Measurements from ENCODE around the gene SLC37A2. TPM values are rescaled to one million over a fixed set of nuclear protein-coding genes. Genes with fewer than 3 reads are reported as not detected.

Gene SLC37A2
- total and polyA plus RNA-seq, 2 experiments from 2014 or later: 1.7 to 2.6 TPM

GRCh38 chr11:125093502-125093901 lies 30.4 kb downstream of the SLC37A2 start:
- TF ChIP-seq EZH2phosphoT487 (IDR thresholded peaks at IDR 0.05; ENCODE audit: insufficient read depth, low read depth): no peak
- no peak for TF ChIP-seq EZH2 (IDR thresholded peaks at IDR 0.05; ENCODE audit: insufficient read depth, poor library complexity, severe bottlenecking)
- no peak for DNase-seq
- Histone ChIP-seq H3K27ac (no peak overlapping the region), H3F3A (ENCODE audit: insufficient read depth) (no peaks in the 10 kb centered on the region), H3K4me2 (ENCODE audit: unreplicated experiment) (no peak overlapping the region), H2AFZ (no peak overlapping the region), H3K4me3 (no peak overlapping the region), H4K20me1 (ENCODE audit: insufficient read depth) (no peaks in the 10 kb centered on the region), H3K9me2 (ENCODE audit: insufficient read depth) (no peaks in the 10 kb centered on the region), H3K9me3 (ENCODE audit: low read depth) (no peaks in the 10 kb centered on the region), H3K27me3 (replicated peaks; ENCODE audit: insufficient read depth) (no peaks in the 10 kb centered on the region), H3K4me1 (ENCODE audit: insufficient read depth) (peaks cover 16% of the 10 kb centered on the region), H3K79me2 (ENCODE audit: insufficient read depth) (no peaks in the 10 kb centered on the region), H3K36me3 (ENCODE audit: low read depth) (0 out of 2 replicates have a peak, but pooled peaks cover 5% of the 10 kb centered on the region), H3K9ac (no peak overlapping the region)
- 67 to 72% methylated on average over 4 of the region's 4 CpGs for WGBS, 2 experiments (ENCODE audit: low coverage in 1 of 2, low lambda C conversion rate in 2 of 2, missing lambda C conversion rate in 2 of 2)
- in situ Hi-C loops (cut with MboI): no loop called here

- H3K4me1 ChIP-seq (ENCODE audit: insufficient read depth): peaks cover 16% of the 10 kb centered on the region
- no peak overlapping the region for H3K27ac ChIP-seq
- H2AFZ ChIP-seq: no peak overlapping the region
- no peak overlapping the region for H3K4me3 ChIP-seq
- no peaks in the 10 kb centered on the region for H3K79me2 ChIP-seq (ENCODE audit: insufficient read depth)
- TF ChIP-seq EZH2phosphoT487 (IDR thresholded peaks at IDR 0.05; ENCODE audit: insufficient read depth, low read depth) (no peak), EZH2 (IDR thresholded peaks at IDR 0.05; ENCODE audit: insufficient read depth, poor library complexity, severe bottlenecking) (no peak)
- no peaks in the 10 kb centered on the region for H3K27me3 ChIP-seq (replicated peaks; ENCODE audit: insufficient read depth)
- WGBS, 2 experiments (ENCODE audit: low coverage in 1 of 2, low lambda C conversion rate in 2 of 2, missing lambda C conversion rate in 2 of 2): 76 to 78% methylated on average over 2 of the region's 2 CpGs
- DNase-seq: no peak
- H4K20me1 ChIP-seq (ENCODE audit: insufficient read depth): no peaks in the 10 kb centered on the region
- no peaks in the 10 kb centered on the region for H3K9me2 ChIP-seq (ENCODE audit: insufficient read depth)
- H3K36me3 ChIP-seq (ENCODE audit: low read depth): 0 out of 2 replicates have a peak, but pooled peaks cover 5% of the 10 kb centered on the region
- no peak overlapping the region for H3K4me2 ChIP-seq (ENCODE audit: unreplicated experiment)
- in situ Hi-C loops (cut with MboI): no loop called here
- no peak overlapping the region for H3K9ac ChIP-seq
- no peaks in the 10 kb centered on the region for H3K9me3 ChIP-seq (ENCODE audit: low read depth)
- H3F3A ChIP-seq (ENCODE audit: insufficient read depth): no peaks in the 10 kb centered on the region
Measured at GRCh38 chr11:125094731-125095130, 31.6 kb downstream of the SLC37A2 start.

- Histone ChIP-seq H3K27ac (no peak overlapping the region), H3K9ac (no peak overlapping the region), H3K9me2 (ENCODE audit: insufficient read depth) (no peaks in the 10 kb centered on the region), H2AFZ (no peak overlapping the region), H3K79me2 (ENCODE audit: insufficient read depth) (0 out of 2 replicates have a peak, but pooled peaks cover 3% of the 10 kb centered on the region), H4K20me1 (ENCODE audit: insufficient read depth) (no peaks in the 10 kb centered on the region), H3K4me3 (no peak overlapping the region), H3K36me3 (ENCODE audit: low read depth) (0 out of 2 replicates have a peak, but pooled peaks cover 5% of the 10 kb centered on the region), H3K27me3 (replicated peaks; ENCODE audit: insufficient read depth) (no peaks in the 10 kb centered on the region), H3K4me1 (ENCODE audit: insufficient read depth) (no peaks in the 10 kb centered on the region), H3K4me2 (ENCODE audit: unreplicated experiment) (no peak overlapping the region), H3K9me3 (ENCODE audit: low read depth) (no peaks in the 10 kb centered on the region), H3F3A (ENCODE audit: insufficient read depth) (no peaks in the 10 kb centered on the region)
- WGBS, 2 experiments (ENCODE audit: low coverage in 1 of 2, low lambda C conversion rate in 2 of 2, missing lambda C conversion rate in 2 of 2): 94 to 96% methylated on average over 2 of the region's 2 CpGs
- no peak for DNase-seq
- TF ChIP-seq EZH2phosphoT487 (IDR thresholded peaks at IDR 0.05; ENCODE audit: insufficient read depth, low read depth): no peak
- TF ChIP-seq EZH2 (IDR thresholded peaks at IDR 0.05; ENCODE audit: insufficient read depth, poor library complexity, severe bottlenecking): no peak
- in situ Hi-C loops (cut with MboI): no loop called here
Measured at GRCh38 chr11:125100136-125100535, 37.0 kb downstream of the SLC37A2 start.

GRCh38 chr11:125101596-125101995 lies 38.5 kb downstream of the SLC37A2 start:
- 0 out of 2 replicates have a peak, but pooled peaks cover 8% of the 10 kb centered on the region for H3K79me2 ChIP-seq (ENCODE audit: insufficient read depth)
- H3K9ac ChIP-seq: no peak overlapping the region
- H4K20me1 ChIP-seq (ENCODE audit: insufficient read depth): no peaks in the 10 kb centered on the region
- no peak overlapping the region for H3K4me3 ChIP-seq
- H3K4me2 ChIP-seq (ENCODE audit: unreplicated experiment): no peak overlapping the region
- no peaks in the 10 kb centered on the region for H3K36me3 ChIP-seq (ENCODE audit: low read depth)
- H3K27me3 ChIP-seq (replicated peaks; ENCODE audit: insufficient read depth): no peaks in the 10 kb centered on the region
- no peaks in the 10 kb centered on the region for H3K9me3 ChIP-seq (ENCODE audit: low read depth)
- WGBS, 2 experiments (ENCODE audit: low coverage in 1 of 2, low lambda C conversion rate in 2 of 2, missing lambda C conversion rate in 2 of 2): 58 to 64% methylated on average over 3 of the region's 3 CpGs
- no peaks in the 10 kb centered on the region for H3K9me2 ChIP-seq (ENCODE audit: insufficient read depth)
- no peak for TF ChIP-seq EZH2 (IDR thresholded peaks at IDR 0.05; ENCODE audit: insufficient read depth, poor library complexity, severe bottlenecking)
- TF ChIP-seq EZH2phosphoT487 (IDR thresholded peaks at IDR 0.05; ENCODE audit: insufficient read depth, low read depth): no peak
- no peak for DNase-seq
- in situ Hi-C loops (cut with MboI): no loop called here
- H3K4me1 ChIP-seq (ENCODE audit: insufficient read depth): no peaks in the 10 kb centered on the region
- no peak overlapping the region for H3K27ac ChIP-seq
- no peaks in the 10 kb centered on the region for H3F3A ChIP-seq (ENCODE audit: insufficient read depth)
- no peak overlapping the region for H2AFZ ChIP-seq

GRCh38 chr11:125102025-125102424 lies 38.9 kb downstream of the SLC37A2 start:
- no peak overlapping the region for H3K4me2 ChIP-seq (ENCODE audit: unreplicated experiment)
- no peak for TF ChIP-seq EZH2phosphoT487 (IDR thresholded peaks at IDR 0.05; ENCODE audit: insufficient read depth, low read depth)
- no peak for TF ChIP-seq EZH2 (IDR thresholded peaks at IDR 0.05; ENCODE audit: insufficient read depth, poor library complexity, severe bottlenecking)
- no peak overlapping the region for H2AFZ ChIP-seq
- H4K20me1 ChIP-seq (ENCODE audit: insufficient read depth): no peaks in the 10 kb centered on the region
- H3K79me2 ChIP-seq (ENCODE audit: insufficient read depth): 0 out of 2 replicates have a peak, but pooled peaks cover 8% of the 10 kb centered on the region
- H3K27me3 ChIP-seq (replicated peaks; ENCODE audit: insufficient read depth): no peaks in the 10 kb centered on the region
- H3K9me3 ChIP-seq (ENCODE audit: low read depth): no peaks in the 10 kb centered on the region
- no peak overlapping the region for H3K9ac ChIP-seq
- no peaks in the 10 kb centered on the region for H3F3A ChIP-seq (ENCODE audit: insufficient read depth)
- H3K9me2 ChIP-seq (ENCODE audit: insufficient read depth): no peaks in the 10 kb centered on the region
- no peaks in the 10 kb centered on the region for H3K36me3 ChIP-seq (ENCODE audit: low read depth)
- 96% methylated on average over 19 of the region's 19 CpGs for WGBS, 2 experiments (ENCODE audit: low coverage in 1 of 2, low lambda C conversion rate in 2 of 2, missing lambda C conversion rate in 2 of 2)
- no peak overlapping the region for H3K27ac ChIP-seq
- no peak for DNase-seq
- in situ Hi-C loops (cut with MboI): no loop called here
- no peaks in the 10 kb centered on the region for H3K4me1 ChIP-seq (ENCODE audit: insufficient read depth)
- H3K4me3 ChIP-seq: no peak overlapping the region
